Stimulated activated CD8-positive, alpha-beta memory T cell treated with anti-CD3 and anti-CD28 coated beads, Interleukin-15, amount 100 ng/mL, for 48 hours (primary cell): Measurements from ENCODE around the gene CDCA4.

ENCODE experiments used
- DNase-seq, 2 donors: peaks; one replicate each; pipeline ENCODE4 v3.0.0-alpha.2; 2020; ENCODE audit warnings: low read depth in 2 of 2

The CDCA4 gene

GRCh38 chr14:105013150-105013785 is 7.6 kb downstream of the CDCA4 start:
- DNase-seq, result no peak

GRCh38 chr14:105012171-105012985 is 8.5 kb downstream of the CDCA4 start:
- DNase-seq, result no peak

- DNase-seq, result no peak
Measured at GRCh38 chr14:105011312-105011990, 9.4 kb downstream of the CDCA4 start.

- no peak for DNase-seq
Measured at GRCh38 chr14:105010891-105011291, 10.0 kb downstream of the CDCA4 start.

- no peak for DNase-seq
Measured at GRCh38 chr14:105010106-105010505, 10.8 kb downstream of the CDCA4 start.

- DNase-seq, result no peak
Measured at GRCh38 chr14:105007593-105008264, 13.2 kb downstream of the CDCA4 start.

GRCh38 chr14:105006831-105007592 is 13.9 kb downstream of the CDCA4 start:
- DNase-seq, result no peak

GRCh38 chr14:105005929-105006830 is 14.7 kb downstream of the CDCA4 start:
- DNase-seq, result no peak

- no peak for DNase-seq
Measured at GRCh38 chr14:105005329-105005928, 15.5 kb downstream of the CDCA4 start.

GRCh38 chr14:104999361-104999760 is 21.5 kb downstream of the CDCA4 start:
- no peak for DNase-seq

- no peak for DNase-seq
Measured at GRCh38 chr14:104998801-104999200, 22.1 kb downstream of the CDCA4 start.

- DNase-seq, result no peak
Measured at GRCh38 chr14:104996483-104996882, 24.4 kb downstream of the CDCA4 start.

GRCh38 chr14:104996032-104996431 is 24.9 kb downstream of the CDCA4 start:
- DNase-seq, result no peak

GRCh38 chr14:104994978-104995377 is 25.9 kb downstream of the CDCA4 start:
- DNase-seq, result no peak

- no peak for DNase-seq
Measured at GRCh38 chr14:104993808-104994591, 26.9 kb downstream of the CDCA4 start.

GRCh38 chr14:104993306-104993705 is 27.6 kb downstream of the CDCA4 start:
- no peak for DNase-seq

GRCh38 chr14:104992501-104992900 is 28.4 kb downstream of the CDCA4 start:
- DNase-seq, result no peak

GRCh38 chr14:104991896-104992230 is 29.0 kb downstream of the CDCA4 start:
- no peak for DNase-seq

GRCh38 chr14:104989951-104990303 is 31.0 kb downstream of the CDCA4 start:
- no peak for DNase-seq
